Ascending aorta (tissue), 2 donors: ENCODE results near the gene SPNS2. TPM values are rescaled to one million over a fixed set of nuclear protein-coding genes. Genes with fewer than 3 reads are reported as not detected.

Source experiments
- DNase-seq, 2 donors: peaks; one replicate each; pipeline ENCODE4 v3.0.0-alpha.2; 2019; ENCODE audit warnings: low spot score in 2 of 2
- H3K27ac ChIP-seq, 2 donors: fragments of 200-600 bp; sonication (generic); one replicate each; pipeline ENCODE4 v1.5.1; 2016 to 2017; ENCODE audit warnings: mild to moderate bottlenecking in 1 of 2
- H3K27me3 ChIP-seq: fragments of 200-600 bp; sonication (generic); one replicate; pipeline ENCODE4 v1.5.1; 2017
- H3K36me3 ChIP-seq, 2 donors: fragments of 200-600 bp; sonication (generic); one replicate each; pipeline ENCODE4 v1.5.1; 2016
- H3K4me1 ChIP-seq, 2 donors: fragments of 200-600 bp; sonication (generic); one replicate each; pipeline ENCODE4 v1.5.1; 2016 to 2017; ENCODE audit warnings: mild to moderate bottlenecking in 1 of 2
- H3K4me3 ChIP-seq, 2 donors: fragments of 200-600 bp; sonication (generic); one replicate each; pipeline ENCODE4 v1.5.1; 2016 to 2017; ENCODE audit warnings: mild to moderate bottlenecking in 1 of 2
- H3K9me3 ChIP-seq, 2 donors: fragments of 200-600 bp; sonication (generic); one replicate each; pipeline ENCODE4 v1.5.1; 2016
- CTCF ChIP-seq, 3 experiments: fragments of 200-600 bp in 2 of 3; fragments of 450-650 bp in 1 of 3; sonication (generic) in 2 of 3; IDR thresholded peaks; one replicate each; pipeline ENCODE4 v1.5.1; 2016 to 2019; ENCODE audit warnings: antibody characterized with exemption in 3 of 3, mild to moderate bottlenecking in 1 of 3, moderate library complexity in 1 of 3
- intact Hi-C: fragments of 100-400 bp; cut with DNase I; formaldehyde crosslinking; loops from one replicate; pipeline ENCODE4 v1.15.1; 2023
- total RNA-seq: library from RNA; depleted of rRNA; stranded (reverse); fragments of >200 nt; gene quantifications from one replicate; pipeline ENCODE4 v1.1.0, GENCODE V29; 2016

SPNS2 gene
- total RNA-seq, 1 donor from 2014 or later, result 107 TPM

DNA sequence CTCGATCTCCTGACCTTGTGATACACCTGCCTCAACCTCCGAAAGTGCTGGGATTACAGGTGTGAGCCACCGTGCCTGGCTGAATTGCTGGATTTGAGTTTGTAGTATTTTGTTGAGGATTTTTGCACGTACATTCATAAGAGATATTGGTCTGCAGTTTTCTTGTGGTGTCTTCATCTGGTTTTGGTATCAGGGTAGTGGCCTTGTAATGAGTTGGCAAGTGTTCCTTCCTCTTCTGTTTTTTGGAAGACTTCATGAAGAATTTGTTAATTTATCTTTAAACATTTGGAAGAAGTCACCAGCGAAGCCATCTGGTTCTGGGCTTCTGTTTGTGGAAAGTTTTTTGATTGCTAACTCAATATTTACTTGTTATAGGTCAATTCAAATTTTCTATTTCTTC, 38.0 kb upstream of the SPNS2 start:
- H3K27me3 ChIP-seq, result no peaks in the 10 kb centered on the region
- no peak for TF ChIP-seq CTCF (IDR thresholded peaks at IDR 0.05)
- no peak for DNase-seq
- no peaks in the 10 kb centered on the region for H3K9me3 ChIP-seq
- H3K36me3 ChIP-seq, result no peaks in the 10 kb centered on the region
- H3K27ac ChIP-seq, result no peak overlapping the region
- no peaks in the 10 kb centered on the region for H3K4me1 ChIP-seq
- intact Hi-C loops, result no loop called here
- H3K4me3 ChIP-seq, result no peak overlapping the region

DNA sequence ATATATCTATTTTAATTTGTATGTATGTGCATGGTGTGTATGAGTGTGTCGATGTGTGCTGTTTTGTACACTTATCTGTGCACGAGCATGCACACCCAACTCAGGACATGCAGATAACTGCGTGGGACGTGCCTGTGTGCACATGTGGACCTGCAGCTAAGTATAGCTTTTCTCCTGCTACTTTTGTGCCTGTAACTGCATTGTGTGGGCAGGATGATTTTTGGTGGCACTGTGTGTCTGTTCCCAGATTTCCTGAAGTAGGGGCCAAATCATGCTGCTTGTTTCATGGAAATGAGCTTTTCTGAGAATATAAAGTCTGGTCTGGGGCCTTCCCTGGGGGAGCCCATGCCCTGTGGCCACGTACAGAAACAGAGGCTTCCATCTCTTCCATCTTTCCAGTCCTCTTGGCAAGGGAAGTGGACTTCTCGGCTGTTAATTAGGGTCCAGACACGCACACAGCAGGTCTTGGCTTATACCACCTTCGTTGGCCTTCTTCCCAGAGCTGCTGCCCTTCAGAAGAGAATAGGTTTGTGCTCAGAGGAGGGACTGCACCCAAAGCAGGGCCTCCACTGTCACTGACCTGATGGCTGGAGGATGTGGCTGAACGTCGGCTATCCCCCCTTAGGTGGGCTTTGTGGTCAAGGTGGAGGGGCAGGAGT, 34.7 kb upstream of the SPNS2 start:
- H3K9me3 ChIP-seq, result no peaks in the 10 kb centered on the region
- no peak overlapping the region for H3K27ac ChIP-seq
- no peak for DNase-seq
- no peaks in the 10 kb centered on the region for H3K36me3 ChIP-seq
- no peaks in the 10 kb centered on the region for H3K27me3 ChIP-seq
- no peak overlapping the region for H3K4me3 ChIP-seq
- intact Hi-C loops, result no loop called here
- no peaks in the 10 kb centered on the region for H3K4me1 ChIP-seq
- TF ChIP-seq CTCF (IDR thresholded peaks at IDR 0.05), result no peak

GRCh38 chr17:4465786-4466185, 32.9 kb upstream of the SPNS2 start:
- Histone ChIP-seq H3K36me3 (no peaks in the 10 kb centered on the region), H3K4me1 (no peaks in the 10 kb centered on the region), H3K9me3 (no peaks in the 10 kb centered on the region), H3K4me3 (no peak overlapping the region), H3K27me3 (no peaks in the 10 kb centered on the region), H3K27ac (no peak overlapping the region)
- TF ChIP-seq CTCF (IDR thresholded peaks at IDR 0.05), result no peak
- no peak for DNase-seq
- intact Hi-C loops, result no loop called here

GRCh38 chr17:4467287-4467686, 31.4 kb upstream of the SPNS2 start:
- no peak for DNase-seq
- no peaks in the 10 kb centered on the region for H3K9me3 ChIP-seq
- H3K36me3 ChIP-seq, result no peaks in the 10 kb centered on the region
- no peaks in the 10 kb centered on the region for H3K27me3 ChIP-seq
- no peak overlapping the region for H3K27ac ChIP-seq
- H3K4me1 ChIP-seq, result no peaks in the 10 kb centered on the region
- intact Hi-C loops, result no loop called here
- no peak for TF ChIP-seq CTCF (IDR thresholded peaks at IDR 0.05)
- H3K4me3 ChIP-seq, result no peak overlapping the region

- Histone ChIP-seq H3K27me3 (no peaks in the 10 kb centered on the region), H3K4me1 (no peaks in the 10 kb centered on the region), H3K27ac (no peak overlapping the region), H3K36me3 (no peaks in the 10 kb centered on the region), H3K4me3 (no peak overlapping the region), H3K9me3 (no peaks in the 10 kb centered on the region)
- intact Hi-C loops, result no loop called here
- TF ChIP-seq CTCF (IDR thresholded peaks at IDR 0.05), result no peak
- no peak for DNase-seq
Measured at GRCh38 chr17:4469552-4469951, 29.1 kb upstream of the SPNS2 start.

DNA sequence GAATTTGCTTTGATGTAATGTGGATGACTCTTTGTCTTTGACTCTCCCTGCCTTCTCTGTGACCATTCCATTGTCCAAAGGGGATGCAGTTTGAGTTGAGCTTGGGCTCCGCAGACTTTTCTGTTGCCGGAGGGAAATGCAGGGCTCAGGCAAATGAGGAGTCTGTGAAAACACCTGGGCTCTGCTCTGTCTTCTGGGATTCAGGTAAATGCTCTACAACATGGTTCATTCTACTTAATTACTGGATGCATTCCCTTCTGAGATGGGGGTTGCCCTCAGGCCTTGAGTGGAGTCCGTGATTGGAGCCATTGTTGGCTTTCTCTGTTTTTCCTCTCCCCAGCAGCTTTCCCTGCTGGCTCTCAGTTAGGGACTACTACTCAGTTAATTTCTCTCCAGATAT, 26.4 kb upstream of the SPNS2 start:
- intact Hi-C loops, result no loop called here
- no peaks in the 10 kb centered on the region for H3K9me3 ChIP-seq
- DNase-seq, result no peak
- no peaks in the 10 kb centered on the region for H3K27me3 ChIP-seq
- H3K36me3 ChIP-seq, result no peaks in the 10 kb centered on the region
- TF ChIP-seq CTCF (IDR thresholded peaks at IDR 0.05), result no peak
- H3K27ac ChIP-seq, result no peak overlapping the region
- no peaks in the 10 kb centered on the region for H3K4me1 ChIP-seq
- no peak overlapping the region for H3K4me3 ChIP-seq
